ENCODE measurements around the gene C9orf72.

GRCh38 chr9:27527702-27528075, 45.6 kb downstream of the C9orf72 start:
- TF ChIP-seq CTCF (IDR thresholded peaks at IDR 0.05; ENCODE audit: low read length): no peak
- no peak for TF ChIP-seq EZH2 (optimal IDR thresholded peaks at IDR 0.05; ENCODE audit: low read depth, low read length)
- no peak for TF ChIP-seq EZH2phosphoT487 (IDR thresholded peaks at IDR 0.05; ENCODE audit: low read length)

All from MM.1S (cell line).